Epithelial cell of esophagus (primary cell): ENCODE results near the gene SLC6A6.

ENCODE experiments used
- DNase-seq: peaks from one replicate; pipeline ENCODE4 v3.0.0; 2010; ENCODE audit warnings: low read depth
- H3K4me3 ChIP-seq: 2 replicates; pipeline ENCODE4 v1.5.1; 2011; ENCODE audit warnings: mild to moderate bottlenecking, low read length, control low read depth
- CTCF ChIP-seq: IDR thresholded peaks from 2 replicates; pipeline ENCODE4 v1.5.1; 2011; ENCODE audit warnings: low read depth, mild to moderate bottlenecking, low read length, control low read depth, inconsistent platforms; ENCODE audit not compliant: insufficient read depth; ENCODE audit errors: missing control alignments

SLC6A6 gene

GRCh38 chr3:14489641-14490040 lies 87.2 kb downstream of the SLC6A6 start:
- no peak overlapping the region for H3K4me3 ChIP-seq
- DNase-seq, result no peak
- TF ChIP-seq CTCF, result no peak

- H3K4me3 ChIP-seq, result no peak overlapping the region
- TF ChIP-seq CTCF, result no peak
- DNase-seq, result no peak
These were observed 87.8 kb downstream of the SLC6A6 start for GRCh38 chr3:14490255-14490654.

- TF ChIP-seq CTCF, result no peak
- H3K4me3 ChIP-seq, result no peak overlapping the region
- DNase-seq, result peak; percentile 93
These were observed 88.4 kb downstream of the SLC6A6 start for GRCh38 chr3:14490831-14491230.

- no peak for DNase-seq
- no peak for TF ChIP-seq CTCF
- H3K4me3 ChIP-seq, result no peak overlapping the region
These were observed 89.2 kb downstream of the SLC6A6 start for GRCh38 chr3:14491396-14492190.

- DNase-seq, result no peak
- H3K4me3 ChIP-seq, result no peak overlapping the region
- no peak for TF ChIP-seq CTCF
These were observed 90.8 kb downstream of the SLC6A6 start for GRCh38 chr3:14492948-14493881.

GRCh38 chr3:14494279-14494972 lies 92.0 kb downstream of the SLC6A6 start:
- DNase-seq, result no peak
- TF ChIP-seq CTCF, result no peak
- no peak overlapping the region for H3K4me3 ChIP-seq
